GM19025 (cell line): ENCODE results near the gene SMAGP.

Source experiments
- ATAC-seq: cut with Tn5 transposase; IDR thresholded peaks from one replicate; pipeline ENCODE4 v1.9.1; 2021; ENCODE audit warnings: mild to moderate bottlenecking, low read depth, moderate library complexity; ENCODE audit not compliant: unreplicated experiment

Gene SMAGP

DNA sequence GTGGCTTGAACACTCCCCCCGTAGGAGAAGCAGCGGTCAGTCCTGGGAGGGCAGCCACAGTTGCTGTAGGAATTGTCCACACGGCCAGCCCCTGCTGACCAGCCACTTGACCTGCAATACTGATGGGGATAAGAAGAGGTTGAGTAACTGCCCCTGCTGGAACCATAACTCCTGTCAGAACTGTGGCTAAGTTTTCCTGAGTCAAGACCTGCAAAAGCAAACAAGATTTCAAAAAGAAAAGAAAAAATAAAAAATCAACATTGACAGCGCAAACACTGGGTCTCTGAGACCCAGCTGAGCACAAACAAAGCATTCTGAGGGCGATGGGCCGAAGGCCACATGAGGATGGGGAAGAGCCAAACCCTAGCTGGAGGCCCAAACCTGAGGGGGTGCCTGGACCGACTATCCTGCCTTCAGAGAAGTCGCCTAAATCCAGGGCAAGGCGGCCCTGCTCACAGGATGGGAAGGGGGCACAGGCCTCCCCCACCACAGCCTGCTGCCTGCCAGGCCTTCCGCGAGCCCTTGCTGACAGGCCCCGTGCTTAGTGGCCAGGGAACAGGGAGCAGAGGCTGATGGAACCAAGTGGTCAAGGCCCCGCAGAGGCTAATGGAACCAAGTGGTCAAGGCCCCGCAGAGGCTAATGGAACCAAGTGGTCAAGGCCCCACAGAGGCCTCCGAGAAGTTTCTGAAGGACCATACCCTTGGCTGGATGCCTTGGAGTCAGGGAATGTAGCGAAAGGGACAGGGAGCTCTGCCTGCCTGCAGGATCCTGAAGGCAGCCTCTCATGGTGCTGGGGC is 71.4 kb downstream of the SMAGP start:
- ATAC-seq: no peak

DNA sequence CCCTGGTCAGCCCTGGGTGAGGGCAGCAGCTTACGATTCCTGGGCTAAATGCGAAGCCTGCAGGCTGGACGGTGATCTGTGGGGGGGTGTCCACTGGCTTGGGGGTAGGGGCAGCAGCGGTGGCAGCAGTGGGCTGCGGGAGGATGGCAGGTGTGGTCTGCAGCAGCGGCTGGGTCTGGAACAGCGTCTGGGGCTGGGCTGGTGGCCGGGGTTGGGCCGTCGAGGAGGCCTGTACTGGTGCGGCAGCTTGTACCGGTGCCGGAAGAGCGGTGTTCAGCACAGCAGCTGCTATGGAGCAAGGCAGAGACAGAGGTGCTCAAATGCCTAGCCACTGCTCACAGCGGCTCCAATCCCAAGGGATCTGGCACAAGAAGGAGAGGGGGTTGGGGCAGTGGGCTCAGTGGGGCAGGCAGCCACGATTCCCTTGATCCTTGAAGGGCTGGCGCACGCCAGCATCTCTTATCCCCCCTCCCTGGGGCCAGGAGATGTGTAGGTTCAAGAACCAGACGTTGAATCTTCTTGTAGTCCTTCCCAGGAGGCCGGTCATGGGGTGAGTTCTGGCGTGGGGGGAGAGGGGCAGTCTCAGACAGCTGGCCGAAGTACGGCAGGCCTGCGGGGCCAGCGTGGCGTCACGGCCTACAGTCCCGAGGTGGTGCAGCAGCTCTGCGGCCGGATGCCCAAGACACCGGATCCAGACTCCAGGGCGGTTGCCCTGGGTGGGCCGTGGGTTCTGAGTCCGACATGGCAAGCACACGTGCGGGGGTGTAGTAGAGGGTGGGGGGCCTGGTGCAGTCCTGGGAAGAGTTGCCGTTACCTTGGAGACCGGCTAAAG is 72.3 kb downstream of the SMAGP start:
- no peak for ATAC-seq

DNA sequence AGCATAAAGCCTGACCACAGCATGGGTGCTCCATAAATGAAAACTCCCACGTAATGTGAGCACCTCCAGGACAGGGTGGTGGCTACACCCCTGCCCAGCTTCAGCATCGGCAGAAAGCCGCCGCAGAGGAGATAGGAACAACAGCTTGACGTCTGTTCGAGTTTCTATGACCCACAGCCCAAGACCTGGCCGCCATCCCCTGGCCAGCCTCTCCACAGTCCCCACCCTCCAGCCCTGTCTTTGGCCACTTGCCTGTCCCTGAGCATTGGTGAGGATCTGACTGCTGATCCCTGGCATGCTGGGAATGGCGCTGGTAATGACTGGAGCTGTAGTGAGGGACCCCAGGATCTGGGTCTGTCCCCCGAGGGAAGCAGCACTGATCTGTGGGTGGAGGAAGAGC is 73.7 kb downstream of the SMAGP start:
- ATAC-seq: no peak

DNA sequence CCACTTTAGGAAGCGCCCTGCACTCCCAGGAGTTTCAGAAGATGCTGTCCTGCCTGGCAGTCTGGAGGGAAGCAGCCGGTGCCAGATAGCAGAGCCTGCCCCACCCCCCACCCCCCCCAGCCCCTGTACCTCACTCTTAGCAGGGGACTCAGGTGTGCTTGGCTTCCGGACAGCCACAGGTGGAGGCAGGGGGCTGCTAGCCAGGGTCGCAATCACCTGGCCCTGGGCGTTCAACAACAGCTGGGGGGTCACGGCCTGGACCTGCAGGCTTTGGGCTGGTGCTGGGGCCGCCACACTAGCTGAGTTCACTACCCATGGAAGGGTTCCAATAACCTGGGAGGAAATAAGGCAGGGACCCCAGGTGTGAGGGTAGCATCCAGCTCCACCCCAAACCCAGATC is 74.4 kb downstream of the SMAGP start:
- no peak for ATAC-seq
